Activated CD4-positive, CD25-positive, alpha-beta regulatory T cell treated with anti-CD3 and anti-CD28 coated beads, Interleukin-2, amount 50 U/mL, for 72 hours (primary cell): Measurements from ENCODE around the gene NR2F1.

ENCODE experiments used
- DNase-seq: peaks from one replicate; pipeline ENCODE4 v3.0.0; 2021

Gene NR2F1

DNA sequence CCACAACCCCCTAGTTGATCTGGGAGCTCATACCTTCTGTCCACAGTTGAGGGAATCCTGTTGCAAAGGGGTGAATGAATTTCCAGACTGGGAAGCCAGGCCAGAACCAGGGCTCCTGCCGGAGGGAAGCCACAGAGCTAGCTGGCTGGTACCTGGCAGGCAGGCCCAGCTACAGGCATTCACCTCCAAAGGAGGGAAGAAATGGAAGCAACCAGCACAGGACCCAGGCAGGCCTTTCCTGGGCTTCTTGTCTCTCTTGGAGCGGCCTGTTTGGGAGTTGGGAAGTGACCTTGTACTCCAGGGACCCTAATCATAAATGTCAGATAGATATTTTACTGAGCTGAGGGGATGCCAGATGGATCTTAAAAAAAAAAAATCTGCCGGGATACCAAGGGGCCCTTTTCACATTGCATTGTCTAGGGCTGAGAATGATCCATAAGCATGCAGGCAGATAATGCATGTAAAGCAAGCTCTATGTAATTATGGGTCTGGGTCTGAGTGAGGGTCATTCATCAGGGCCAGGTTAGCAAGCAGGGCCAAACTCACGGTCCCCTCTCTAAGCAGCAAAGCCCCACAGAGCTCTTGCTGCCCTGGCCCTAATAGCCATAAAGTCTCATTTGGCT lies 8.4 kb downstream of the NR2F1 start:
- DNase-seq: no peak

DNA sequence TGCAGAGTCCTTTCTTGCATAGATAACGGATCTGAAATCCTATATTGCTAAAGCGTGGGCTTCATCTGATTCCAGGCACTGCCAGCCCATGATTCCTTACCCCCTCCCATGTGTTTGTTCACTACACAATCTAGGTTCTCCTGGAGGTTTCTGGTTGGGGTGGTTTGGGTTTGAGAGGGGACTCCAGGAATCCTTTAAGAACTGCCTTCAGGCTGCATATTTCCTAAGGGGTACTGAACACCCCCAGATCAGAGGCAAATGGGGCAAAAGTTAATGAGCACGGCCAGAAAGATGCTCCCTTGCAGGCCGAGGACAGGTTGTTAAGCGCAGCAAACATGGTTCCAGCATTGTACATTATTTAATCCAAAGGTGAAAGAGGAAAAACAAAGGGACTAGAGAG lies 9.9 kb downstream of the NR2F1 start:
- no peak for DNase-seq

- no peak for DNase-seq
Measured at GRCh38 chr5:93593476-93594131, 10.6 kb downstream of the NR2F1 start.

DNA sequence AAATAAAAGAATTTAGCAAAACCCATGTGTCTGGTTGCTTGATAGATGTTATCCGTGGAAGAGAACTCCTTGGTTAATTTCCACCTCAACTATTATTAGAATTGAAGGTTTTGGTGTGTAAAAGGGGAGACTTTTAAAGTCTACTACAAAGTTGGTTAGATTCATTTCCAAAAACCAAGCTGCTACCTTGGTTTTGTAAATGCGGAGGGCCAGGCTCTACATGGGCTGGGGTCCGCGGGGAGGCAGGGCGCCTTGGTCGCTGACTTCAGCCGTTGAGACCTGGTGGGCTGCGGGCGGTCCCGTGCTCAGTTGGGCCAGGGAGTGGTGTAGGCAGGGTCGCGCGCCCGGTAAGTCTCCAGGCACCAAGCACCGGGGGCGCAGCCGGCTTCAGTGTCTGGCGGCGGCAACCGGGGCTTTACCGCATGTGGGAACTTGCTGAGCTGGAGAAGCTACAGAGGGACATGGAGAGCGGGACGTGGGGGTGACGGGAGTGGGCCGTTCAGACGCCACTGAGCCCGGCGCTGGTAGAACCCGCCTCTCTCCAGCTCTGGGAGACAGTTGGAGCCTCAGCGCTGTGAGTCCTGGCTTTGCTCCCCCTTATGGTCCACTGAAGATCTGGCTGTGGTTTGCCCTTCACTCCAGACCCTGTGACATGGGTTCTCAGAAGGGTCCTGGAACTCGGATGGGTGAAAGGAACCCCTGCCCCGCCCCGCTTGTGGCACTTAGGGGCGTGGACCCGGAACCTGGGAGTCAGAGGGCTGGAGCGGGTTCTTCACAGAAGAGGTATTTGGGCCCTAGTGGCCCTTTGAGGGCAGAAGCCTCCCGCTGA lies 11.8 kb downstream of the NR2F1 start:
- DNase-seq: no peak

GRCh38 chr5:93595420-93596147 lies 12.6 kb downstream of the NR2F1 start:
- no peak for DNase-seq

GRCh38 chr5:93596310-93596675 lies 13.3 kb downstream of the NR2F1 start:
- no peak for DNase-seq

GRCh38 chr5:93596676-93597490 lies 13.9 kb downstream of the NR2F1 start:
- DNase-seq: no peak

DNA sequence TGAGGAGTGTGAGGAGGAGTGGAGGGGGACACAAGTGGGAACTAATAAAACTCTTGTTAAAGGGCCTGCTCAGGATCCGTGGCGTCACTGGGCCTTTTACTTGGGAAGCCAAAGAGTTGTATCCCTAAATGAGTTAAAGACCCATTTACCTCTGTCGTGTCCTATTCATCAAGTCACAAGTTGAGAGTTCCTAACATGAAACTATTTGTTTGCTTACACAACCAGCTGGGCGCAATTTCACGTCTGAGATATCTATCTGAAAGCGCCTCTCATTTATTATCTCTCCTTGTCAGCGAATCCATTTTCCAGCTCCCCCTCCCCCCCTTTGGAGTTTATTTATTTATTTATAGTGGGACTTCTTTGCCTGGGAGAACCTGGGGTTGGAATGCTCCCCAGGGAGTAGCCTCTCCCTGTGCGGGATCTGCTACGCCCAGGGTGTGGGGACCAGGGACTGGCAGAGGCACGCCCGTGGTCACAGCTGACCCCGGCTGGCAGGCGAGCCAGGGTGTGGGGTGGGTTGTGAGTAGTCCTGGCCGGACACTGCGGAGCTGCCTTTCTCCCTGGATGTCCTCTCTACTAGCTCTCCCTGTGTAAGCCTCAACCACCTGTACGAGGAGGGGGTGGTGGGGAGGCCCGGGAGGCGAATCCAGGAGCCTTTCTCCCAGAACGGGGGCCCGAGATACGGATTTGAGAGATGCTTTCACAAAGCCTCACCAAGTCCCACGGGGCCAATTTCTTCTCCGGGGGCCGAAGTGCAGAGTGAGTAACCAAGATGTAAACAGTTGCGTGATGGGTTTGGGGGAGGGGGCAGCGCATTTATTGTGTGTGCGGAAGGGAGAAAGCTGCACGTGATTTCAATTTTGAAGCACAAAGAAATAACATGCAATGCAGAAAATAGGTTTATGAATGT lies 15.3 kb downstream of the NR2F1 start:
- no peak for DNase-seq

- DNase-seq: no peak
Measured at GRCh38 chr5:93599001-93599379, 16.0 kb downstream of the NR2F1 start.

- no peak for DNase-seq
Measured at GRCh38 chr5:93599399-93600120, 16.5 kb downstream of the NR2F1 start.

GRCh38 chr5:93600409-93601070 lies 17.5 kb downstream of the NR2F1 start:
- DNase-seq: no peak

DNA sequence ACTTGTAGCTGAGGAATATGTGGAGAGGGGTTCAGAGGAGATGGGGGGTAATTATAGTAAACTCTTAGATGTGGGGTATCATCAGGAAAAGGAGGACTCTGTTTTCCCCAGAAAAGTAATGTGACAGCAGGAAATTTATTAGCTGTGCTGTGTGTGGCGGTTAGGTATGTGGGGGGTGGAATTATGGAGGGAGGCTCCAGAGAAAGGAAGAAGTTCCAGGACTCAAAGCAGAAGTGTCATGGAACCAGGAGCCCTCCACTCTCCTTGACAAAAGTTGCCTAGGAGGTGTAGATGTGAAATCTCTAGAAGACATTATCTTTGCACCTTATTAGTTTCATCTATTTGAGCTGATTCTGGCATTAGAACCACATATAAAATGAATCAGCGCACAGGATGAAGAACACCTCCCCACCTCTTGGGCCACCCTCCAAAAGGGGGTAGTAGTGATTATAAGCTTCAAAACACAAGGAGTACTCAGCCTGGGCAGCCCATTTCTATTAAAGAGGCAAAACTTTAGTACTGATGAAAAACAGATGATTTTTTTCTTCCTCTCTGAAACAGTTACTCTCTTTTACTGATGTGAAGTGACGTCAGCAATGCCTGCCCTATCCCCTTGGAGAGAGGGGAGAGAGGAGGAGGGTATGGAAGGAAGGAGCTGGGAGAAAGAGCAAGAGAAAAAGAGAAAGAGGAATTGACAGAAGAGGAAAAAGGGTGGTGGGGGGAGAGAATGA lies 18.2 kb downstream of the NR2F1 start:
- DNase-seq: no peak

- no peak for DNase-seq
Measured at GRCh38 chr5:93601802-93602155, 18.8 kb downstream of the NR2F1 start.

DNA sequence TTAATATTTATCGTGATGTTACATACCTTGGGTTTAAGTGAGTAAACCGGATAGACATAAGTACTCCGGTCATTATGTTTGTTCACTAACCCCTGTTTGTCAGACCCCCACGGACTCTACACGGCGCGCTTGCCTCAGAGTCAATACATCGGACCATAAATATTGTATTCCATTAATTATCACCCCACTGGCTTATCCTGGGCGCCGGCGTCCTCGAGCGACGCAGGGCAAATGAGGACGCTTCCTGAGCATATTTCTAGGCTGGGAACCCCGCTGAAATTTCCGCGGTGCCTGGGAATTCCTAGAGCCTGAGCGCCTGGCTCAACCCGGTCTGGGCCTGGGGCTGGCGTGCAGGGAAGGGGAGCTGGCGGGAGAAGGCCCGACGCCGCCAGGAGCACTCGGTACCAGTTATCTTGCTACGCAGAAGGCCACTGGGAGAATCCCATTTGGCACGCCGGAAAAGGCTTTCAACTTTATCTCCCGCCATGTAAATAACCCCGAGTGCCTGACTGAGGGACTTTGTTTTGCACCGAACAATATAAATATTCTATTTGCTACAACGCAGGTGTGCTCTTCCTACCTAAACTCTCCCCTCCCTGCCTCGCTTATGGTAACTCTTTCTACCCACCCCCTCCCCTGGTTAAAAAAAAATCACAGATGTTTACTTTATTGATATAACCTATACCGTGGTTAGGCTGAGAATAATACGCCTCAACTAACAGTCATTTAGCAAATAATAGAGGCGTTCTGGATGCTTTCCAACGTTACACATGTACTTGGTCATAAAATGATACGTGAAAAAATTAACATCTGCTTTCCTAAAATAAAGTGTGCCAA lies 19.4 kb downstream of the NR2F1 start:
- DNase-seq: no peak

- no peak for DNase-seq
Measured at GRCh38 chr5:93603078-93603792, 20.2 kb downstream of the NR2F1 start.

GRCh38 chr5:93603793-93604643 lies 21.0 kb downstream of the NR2F1 start:
- DNase-seq: no peak
